Measurements from ENCODE around the gene COPZ2. TPM values are rescaled to one million over a fixed set of nuclear protein-coding genes. Genes with fewer than 3 reads are reported as not detected.
A peak's percentile ranks its signal among the peaks of the same experiment; 100 is the strongest.
"Not testable (repeated sequence)": the region's sequence is repeated elsewhere in the genome, so short reads cannot be mapped to it uniquely, and the experiment has no call there.

Gene COPZ2
- total RNA-seq, 6 experiments from 2014 or later: 18.9 to 26.6 (median 23.8) TPM

DNA sequence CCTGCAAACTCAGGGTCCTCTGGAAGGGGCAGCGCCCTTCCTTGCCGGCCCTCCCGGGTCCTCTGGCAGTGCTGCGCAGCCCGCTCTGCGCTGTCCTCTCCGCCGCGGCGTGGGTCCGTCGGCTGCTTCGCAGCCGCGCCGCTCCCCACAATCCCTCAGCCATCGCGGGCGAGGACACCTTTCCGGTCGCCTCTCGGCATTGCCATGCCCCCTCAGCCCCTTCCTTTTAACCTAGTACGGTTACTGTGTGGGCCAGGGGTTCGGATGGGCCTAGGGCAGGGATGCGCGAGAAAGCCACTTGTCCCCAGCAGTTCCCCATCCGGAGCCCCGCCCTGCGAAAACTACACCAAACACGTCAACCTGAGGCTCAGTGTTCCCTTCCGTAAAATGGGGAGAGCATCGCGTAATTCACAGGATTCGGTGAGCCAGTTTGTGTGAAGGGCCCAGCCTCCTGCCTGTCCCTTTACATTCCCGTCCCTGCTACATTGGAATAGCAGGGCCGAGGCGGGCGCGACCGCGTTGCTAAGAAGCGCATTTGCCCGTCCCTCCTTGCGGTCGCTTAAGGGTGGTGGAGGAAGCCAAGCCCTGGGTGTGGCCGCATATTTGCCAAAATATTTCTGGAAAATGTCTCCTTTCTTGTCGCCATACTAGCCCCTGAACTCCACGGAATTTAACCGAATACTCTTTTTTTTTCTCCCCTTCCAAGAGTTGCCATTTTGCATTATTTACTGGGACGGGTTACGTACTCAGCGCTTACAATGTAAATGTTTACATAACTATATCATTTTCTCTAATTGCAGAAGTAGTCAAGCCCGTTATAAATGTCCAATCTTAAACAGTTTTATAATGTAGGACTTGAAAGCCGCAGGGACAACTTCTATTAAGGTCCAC is 13.2 kb downstream of the COPZ2 start:
- peaks cover 0 to 33% (median 15%) of the 10 kb centered on the region in 4 donors for H3K4me1 ChIP-seq
- H3K36me3 ChIP-seq: no peaks in the 10 kb centered on the region
- intact Hi-C loops (cut with DNase I): loop anchor here (5.0 kb wide), 1 partner anchor 48 kb away; no protein-coding TSS in a partner anchor
- under 1% methylated on average over 14 of the region's 54 CpGs for WGBS (ENCODE audit: insufficient coverage, low coverage, low lambda C conversion rate, missing lambda C conversion rate)
- H3K27ac ChIP-seq: no peak overlapping the region
- H3K9me3 ChIP-seq: no peaks in the 10 kb centered on the region
- no peaks in the 10 kb centered on the region for H3K27me3 ChIP-seq
- ATAC-seq (peak in 1 of 4 donors; percentile 1), DNase-seq (peak; percentile 51 to 66 (median 58))
- TF ChIP-seq CTCF (IDR thresholded peaks at IDR 0.05) (no peak), POLR2A (IDR thresholded peaks at IDR 0.05) (no peak)
- H3K4me3 ChIP-seq: peak overlapping the region; percentile 31 to 39 (median 37)

- H3K36me3 ChIP-seq: no peaks in the 10 kb centered on the region
- ATAC-seq (peak; percentile 57 to 63 (median 59)), DNase-seq (peak; percentile 88 to 91 (median 90))
- no peaks in the 10 kb centered on the region for H3K9me3 ChIP-seq
- H3K4me1 ChIP-seq: peaks cover 0 to 33% (median 15%) of the 10 kb centered on the region in 4 donors
- 0% methylated on average over 2 of the region's 54 CpGs for WGBS (ENCODE audit: insufficient coverage, low coverage, low lambda C conversion rate, missing lambda C conversion rate)
- H3K4me3 ChIP-seq: peak overlapping the region; percentile 31 to 39 (median 37)
- intact Hi-C loops (cut with DNase I): no loop called here
- no peak overlapping the region for H3K27ac ChIP-seq
- TF ChIP-seq POLR2A (IDR thresholded peaks at IDR 0.05) (peak; percentile 18), CTCF (IDR thresholded peaks at IDR 0.05) (peak in 3 of 4 donors; percentile 32 to 43 (median 35))
- no peaks in the 10 kb centered on the region for H3K27me3 ChIP-seq
These were observed 14.0 kb downstream of the COPZ2 start for GRCh38 chr17:48023400-48024148.

- 61% methylated on average over 6 of the region's 6 CpGs for WGBS (ENCODE audit: insufficient coverage, low coverage, low lambda C conversion rate, missing lambda C conversion rate)
- no peaks in the 10 kb centered on the region for H3K9me3 ChIP-seq
- H3K27me3 ChIP-seq: no peaks in the 10 kb centered on the region
- no peak overlapping the region for H3K4me3 ChIP-seq
- no peak for ATAC-seq
- no peaks in the 10 kb centered on the region for H3K36me3 ChIP-seq
- intact Hi-C loops (cut with DNase I): no loop called here
- peaks cover 0 to 33% (median 15%) of the 10 kb centered on the region in 4 donors for H3K4me1 ChIP-seq
- TF ChIP-seq CTCF (IDR thresholded peaks at IDR 0.05) (no peak), POLR2A (IDR thresholded peaks at IDR 0.05) (no peak)
- no peak overlapping the region for H3K27ac ChIP-seq
- no peak for DNase-seq
These were observed 14.7 kb downstream of the COPZ2 start for GRCh38 chr17:48022901-48023300.

GRCh38 chr17:48021934-48022333 is 15.7 kb downstream of the COPZ2 start:
- H3K27me3 ChIP-seq: no peaks in the 10 kb centered on the region
- peak in 1 of 3 donors; percentile 19 for DNase-seq

DNA sequence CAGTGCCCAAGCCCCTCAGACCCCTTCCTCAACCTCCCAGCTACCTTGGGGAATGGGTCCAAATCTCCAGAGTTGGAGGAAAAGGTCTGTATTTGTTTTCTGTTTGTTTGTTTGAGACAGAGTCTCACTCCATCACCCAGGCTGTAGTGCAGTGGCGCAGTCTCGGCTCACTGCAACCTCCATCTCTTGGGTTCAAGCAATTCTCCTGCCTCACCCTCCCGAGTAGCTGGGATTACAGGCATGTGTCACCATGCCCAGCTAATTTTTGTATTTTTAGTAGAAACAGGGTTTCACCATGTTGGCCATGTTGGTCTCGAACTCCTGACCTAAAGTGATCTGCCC is 19.8 kb downstream of the COPZ2 start:
- H3K4me1 ChIP-seq, ATAC-seq, H3K36me3 ChIP-seq, H3K27ac ChIP-seq, H3K9me3 ChIP-seq, H3K27me3 ChIP-seq, H3K4me3 ChIP-seq: not testable (repeated sequence)
- peak in 1 of 3 donors; percentile 15 for DNase-seq
- intact Hi-C loops (cut with DNase I): loop anchor here (10.0 kb wide), 1 partner anchor 173 kb away; the partner anchor contains the start of gene SCRN2 (in 2 of the 2)
- WGBS (ENCODE audit: insufficient coverage, low coverage, low lambda C conversion rate, missing lambda C conversion rate): 67% methylated on average over 3 of the region's 4 CpGs

More at GRCh38 chr17:48021934-48022333, 15.7 kb downstream of the COPZ2 start:
- intact Hi-C loops (cut with DNase I): no loop called here
- TF ChIP-seq POLR2A (IDR thresholded peaks at IDR 0.05): no peak
- no peak for TF ChIP-seq CTCF (IDR thresholded peaks at IDR 0.05)
- Histone ChIP-seq H3K9me3 (no peaks in the 10 kb centered on the region), H3K4me3 (no peak overlapping the region), H3K36me3 (no peaks in the 10 kb centered on the region), H3K27ac (no peak overlapping the region), H3K4me1 (peaks cover 0 to 33% (median 15%) of the 10 kb centered on the region in 4 donors)
- WGBS (ENCODE audit: insufficient coverage, low coverage, low lambda C conversion rate, missing lambda C conversion rate): 62% methylated on average over 5 of the region's 5 CpGs
- no peak for ATAC-seq
